IMR-90 (cell line): Measurements from ENCODE around the gene NXPH1. TPM values are rescaled to one million over a fixed set of nuclear protein-coding genes. Genes with fewer than 3 reads are reported as not detected.

Source experiments
- ATAC-seq: fragments of 200-7000 bp; cut with Tn5 transposase; 2 replicates; pipeline ENCODE4 v1.9.1; 2020; ENCODE audit warnings: low read depth, mild to moderate bottlenecking, moderate library complexity
- BruUV-seq: library from RNA; stranded (reverse); fragments of 400-500 nt; replicated peaks from 2 replicates; lab custom pipeline; 2021; lab: Mats Ljungman, UMichigan
- CTCF ChIA-PET: fragments of 300-600 bp; formaldehyde crosslinking; extraction: SDS; loops from one replicate; lab custom pipeline; 2021; ENCODE audit warnings: antibody characterized with exemption; lab: Yijun Ruan, JAX
- POLR2A ChIA-PET: fragments of 300-600 bp; sonication (Branson Sonifier 250); formaldehyde crosslinking; loops from one replicate; lab custom pipeline; 2022; ENCODE audit warnings: antibody characterized with exemption; ENCODE audit not compliant: unreplicated experiment; lab: Charles Lee
- DNase-seq: peaks from one replicate; pipeline ENCODE4 v3.0.0; 2013
- H2AFZ ChIP-seq: replicated peaks from 2 replicates; pipeline ENCODE3; 2013; ENCODE audit warnings: low read length, mild to moderate bottlenecking; ENCODE audit not compliant: poor library complexity
- H2AK5ac ChIP-seq: 2 replicates; pipeline ENCODE4 v1.6.1; 2013; ENCODE audit warnings: low read depth, low read length, inconsistent platforms
- H2AK9ac ChIP-seq: replicated peaks from 2 replicates; pipeline ENCODE3; 2013; ENCODE audit warnings: mild to moderate bottlenecking, low read depth, low read length, moderate library complexity; ENCODE audit not compliant: poor library complexity
- H2BK120ac ChIP-seq: 2 replicates; pipeline ENCODE4 v1.6.1; 2013; ENCODE audit warnings: low read depth, low read length, inconsistent platforms
- H2BK15ac ChIP-seq: 3 replicates; pipeline ENCODE4 v1.6.1; 2013; ENCODE audit warnings: low read depth, low read length, inconsistent platforms
- H2BK20ac ChIP-seq: 2 replicates; pipeline ENCODE4 v1.6.1; 2013; ENCODE audit warnings: low read depth, mild to moderate bottlenecking, inconsistent platforms, low read length, moderate library complexity
- H2BK5ac ChIP-seq: 2 replicates; pipeline ENCODE4 v1.6.1; 2013; ENCODE audit warnings: mild to moderate bottlenecking, low read depth, low read length, inconsistent platforms; ENCODE audit not compliant: poor library complexity, severe bottlenecking
- H3K14ac ChIP-seq: replicated peaks from 2 replicates; pipeline ENCODE4 v1.6.1; 2013; ENCODE audit warnings: low read depth, low read length, inconsistent platforms
- H3K18ac ChIP-seq: 2 replicates; pipeline ENCODE4 v1.6.1; 2013; ENCODE audit warnings: low read depth, low read length, control low read depth
- H3K23ac ChIP-seq: 2 replicates; pipeline ENCODE4 v1.6.1; 2013; ENCODE audit warnings: low read depth, low read length, inconsistent platforms
- H3K27ac ChIP-seq: 2 replicates; pipeline ENCODE4 v1.5.1; 2013; ENCODE audit warnings: mild to moderate bottlenecking, control low read depth, low read length; ENCODE audit not compliant: insufficient read depth
- H3K27me3 ChIP-seq: 2 replicates; pipeline ENCODE4 v1.6.1; 2013; ENCODE audit warnings: low read length; ENCODE audit not compliant: control insufficient read depth, insufficient read depth
- H3K36me3 ChIP-seq: 2 replicates; pipeline ENCODE4 v1.6.1; 2013; ENCODE audit warnings: low read length, mixed read lengths; ENCODE audit not compliant: control insufficient read depth, insufficient read depth
- H3K4ac ChIP-seq: 2 replicates; pipeline ENCODE4 v1.6.1; 2013; ENCODE audit warnings: low read depth, low read length, inconsistent platforms
- H3K4me1 ChIP-seq: 2 replicates; pipeline ENCODE4 v1.6.1; 2013; ENCODE audit warnings: low read length, mixed read lengths; ENCODE audit not compliant: control insufficient read depth, insufficient read depth
- H3K4me2 ChIP-seq: 2 replicates; pipeline ENCODE4 v1.6.1; 2013; ENCODE audit warnings: low read depth, mild to moderate bottlenecking, control low read depth, low read length, moderate library complexity
- H3K4me3 ChIP-seq: 2 replicates; pipeline ENCODE4 v1.5.1; 2013; ENCODE audit warnings: low read depth, mild to moderate bottlenecking, control low read depth, low read length, moderate library complexity; ENCODE audit not compliant: insufficient read depth
- H3K56ac ChIP-seq: 2 replicates; pipeline ENCODE4 v1.6.1; 2013; ENCODE audit warnings: low read length, inconsistent platforms; ENCODE audit not compliant: insufficient read depth; ENCODE audit errors: extremely low read depth
- H3K79me1 ChIP-seq, 2 experiments: 2 replicates each; pipeline ENCODE4 v1.6.1; 2013; ENCODE audit warnings: low read length in 2 of 2, inconsistent platforms in 1 of 2, low read depth in 1 of 2
- H3K9ac ChIP-seq: 2 replicates; pipeline ENCODE4 v1.6.1; 2013; ENCODE audit warnings: low read depth, low read length, control low read depth
- H3K9me1 ChIP-seq: 2 replicates; pipeline ENCODE4 v1.6.1; 2013; ENCODE audit warnings: low read length, inconsistent platforms; ENCODE audit not compliant: insufficient read depth
- H3K9me3 ChIP-seq: 2 replicates; pipeline ENCODE4 v1.6.1; 2013; ENCODE audit warnings: low read length; ENCODE audit not compliant: control insufficient read depth, insufficient read depth
- H4K20me1 ChIP-seq: 2 replicates; pipeline ENCODE4 v1.6.1; 2013; ENCODE audit warnings: low read length, inconsistent platforms; ENCODE audit not compliant: insufficient read depth
- H4K5ac ChIP-seq: 2 replicates; pipeline ENCODE4 v1.6.1; 2013; ENCODE audit warnings: mild to moderate bottlenecking, low read depth, low read length, control low read depth
- H4K8ac ChIP-seq, 2 experiments: 2 replicates each; pipeline ENCODE4 v1.6.1; 2013; ENCODE audit warnings: low read depth in 2 of 2, low read length in 2 of 2, control low read depth in 1 of 2, inconsistent platforms in 1 of 2
- H4K91ac ChIP-seq: 2 replicates; pipeline ENCODE4 v1.6.1; 2013; ENCODE audit warnings: low read depth, low read length, inconsistent platforms; ENCODE audit not compliant: insufficient read depth
- BHLHE40 ChIP-seq: fragments of 150-350 bp; IDR thresholded peaks from 2 replicates; pipeline ENCODE4 v1.6.1; 2016; ENCODE audit warnings: mild to moderate bottlenecking, low read depth, low read length
- CEBPB ChIP-seq: IDR thresholded peaks from 2 replicates; pipeline ENCODE4 v1.6.1; 2012; ENCODE audit warnings: low read depth, low read length, improper control_type of control experiment
- CHD1 ChIP-seq: IDR thresholded peaks from 2 replicates; pipeline ENCODE4 v1.6.1; 2012; ENCODE audit warnings: low read depth, low read length, improper control_type of control experiment
- FOS ChIP-seq: fragments of 150-350 bp; IDR thresholded peaks from 2 replicates; pipeline ENCODE4 v1.6.1; 2016; ENCODE audit warnings: low read depth, low read length
- RAD21 ChIP-seq: IDR thresholded peaks from 2 replicates; pipeline ENCODE4 v1.6.1; 2012; ENCODE audit warnings: low read length, improper control_type of control experiment
- whole genome bisulfite sequencing, 2 experiments: methylation state at CpG; one replicate each; pipeline versions ENCODE4 v1.1.5 to v1.1.7; 2013; ENCODE audit warnings: missing lambda C conversion rate in 2 of 2; ENCODE audit not compliant: insufficient read length in 1 of 2; ENCODE audit errors: extremely low coverage in 2 of 2; 5-methylcytosine and 5-hydroxymethylcytosine counted together
- dilution Hi-C: fragments of 300-500 bp; cut with HindIII; formaldehyde crosslinking; loops from one replicate; pipeline ENCODE4 v1.14.3; 2018; ENCODE audit warnings: low sequenced_read_pairs; ENCODE audit not compliant: unreplicated experiment
- in situ Hi-C: fragments of 300-500 bp; cut with MboI; formaldehyde crosslinking; loops from 3 replicates; pipeline ENCODE4 v1.14.3; 2019; ENCODE audit warnings: low sequenced_read_pairs, inconsistent platforms, mixed read lengths
- intact Hi-C: fragments of 100-400 bp; cut with micrococcal nuclease; formaldehyde crosslinking; loops from 2 replicates; pipeline ENCODE4 v1.10.0; 2022
- polyA plus RNA-seq, 3 experiments: library from polyadenylated mRNA; depleted of rRNA; stranded (reverse); fragments of >200 nt; gene quantifications; 2 replicates each; pipeline ENCODE4 v1.2.3, GENCODE V29; 2012; ENCODE audit warnings: low replicate concordance in 1 of 3
- total RNA-seq: library from RNA; depleted of rRNA; stranded (reverse); fragments of >200 nt; gene quantifications from 2 replicates; pipeline ENCODE4 v1.2.3, GENCODE V29; 2012

The NXPH1 gene
- total and polyA plus RNA-seq, 2 of the 4 experiments (the other 2 are of a cell fraction) = not detected

GRCh38 chr7:8628656-8629055 lies 195.2 kb downstream of the NXPH1 start:
- H2BK15ac ChIP-seq = no peak overlapping the region
- H4K5ac ChIP-seq = no peak overlapping the region
- H2BK120ac ChIP-seq = no peak overlapping the region
- no peak overlapping the region for H4K91ac ChIP-seq
- H2AK9ac ChIP-seq = no peak overlapping the region
- intact Hi-C loops (no loop called here), in situ Hi-C loops (no loop called here), dilution Hi-C loops (no loop called here)
- H2BK5ac ChIP-seq = no peak overlapping the region
- no peak overlapping the region for H2BK20ac ChIP-seq
- H2AK5ac ChIP-seq = no peak overlapping the region
- no peaks in the 10 kb centered on the region for H3K4me1 ChIP-seq
- no peak overlapping the region for H3K23ac ChIP-seq
- no peaks in the 10 kb centered on the region for H3K9me1 ChIP-seq
- CTCF ChIA-PET = no interaction called here
- no peak overlapping the region for H3K56ac ChIP-seq
- H3K27ac ChIP-seq = no peak overlapping the region
- H4K8ac ChIP-seq = no peak overlapping the region
- ATAC-seq (no peak), DNase-seq (no peak)
- H2AFZ ChIP-seq = no peak overlapping the region
- H3K79me1 ChIP-seq = no peaks in the 10 kb centered on the region
- no peak overlapping the region for H3K9ac ChIP-seq
- H3K4me3 ChIP-seq = no peak overlapping the region
- no TSS peak for BruUV-seq
- H3K4me2 ChIP-seq = no peak overlapping the region
- TF ChIP-seq CEBPB (no peak), BHLHE40 (no peak), RAD21 (no peak), FOS (no peak), CHD1 (no peak)
- POLR2A ChIA-PET = no interaction called here
- H3K14ac ChIP-seq = no peak overlapping the region
- no peaks in the 10 kb centered on the region for H4K20me1 ChIP-seq
- H3K9me3 ChIP-seq = peaks cover 1% of the 10 kb centered on the region
- no peak overlapping the region for H3K4ac ChIP-seq
- no CpG with 5 or more reads among the region's 7 CpGs for WGBS, 2 experiments
- H3K27me3 ChIP-seq = no peaks in the 10 kb centered on the region
- no peak overlapping the region for H3K18ac ChIP-seq
- no peaks in the 10 kb centered on the region for H3K36me3 ChIP-seq
